SK-N-SH (cell line): Measurements from ENCODE around the gene TRAPPC12. TPM values are rescaled to one million over a fixed set of nuclear protein-coding genes. Genes with fewer than 3 reads are reported as not detected.

Experiments
- CTCF ChIA-PET: fragments of 300-600, 350-600 bp; formaldehyde crosslinking; extraction: SDS; loops from one replicate; lab custom pipeline; 2021; lab: Yijun Ruan, JAX
- POLR2A ChIA-PET: fragments of 350-600 bp; sonication (Branson Sonifier 250); formaldehyde crosslinking; extraction: SDS; loops from one replicate; lab custom pipeline; 2020; ENCODE audit warnings: antibody characterized with exemption, inconsistent platforms; lab: Yijun Ruan, JAX
- DNase-seq: peaks from one replicate; pipeline ENCODE4 v3.0.0; 2012
- H2AFZ ChIP-seq: fragments of 200-600 bp; sonication (generic); 2 replicates; pipeline ENCODE4 v1.8.1; 2016; ENCODE audit warnings: antibody characterized with exemption, mild to moderate bottlenecking, low read depth
- H3F3A ChIP-seq: fragments of 200-600 bp; sonication (generic); replicated peaks from 2 replicates; pipeline ENCODE3; 2016; ENCODE audit warnings: antibody characterized with exemption, mild to moderate bottlenecking; ENCODE audit not compliant: insufficient read depth
- H3K27ac ChIP-seq, 2 experiments: fragments of 200-500 bp in 1 of 2; fragments of 200-600 bp in 1 of 2; sonication (Bioruptor generic) in 1 of 2; sonication (generic), shearing (Covaris generic) in 1 of 2; 2 replicates each; pipeline versions ENCODE4 v1.5.1 to v1.6.1; 2014 to 2016; ENCODE audit warnings: low read depth in 2 of 2, inconsistent platforms in 1 of 2, low read length in 1 of 2, mild to moderate bottlenecking in 1 of 2, mixed read lengths in 1 of 2
- H3K27me3 ChIP-seq: fragments of 200-600 bp; sonication (generic), shearing (Covaris generic); 2 replicates; pipeline ENCODE4 v1.6.1; 2016; ENCODE audit warnings: mixed run types; ENCODE audit not compliant: insufficient read depth
- H3K36me3 ChIP-seq, 2 experiments: fragments of 200-500 bp in 1 of 2; fragments of 200-600 bp in 1 of 2; sonication (Bioruptor generic) in 1 of 2; sonication (generic) in 1 of 2; replicated peaks in 1 of 2; 2 replicates each; pipeline versions ENCODE3 to v1.5.1; 2014 to 2016; ENCODE audit warnings: low read length in 1 of 2, mild to moderate bottlenecking in 1 of 2; ENCODE audit not compliant: insufficient read depth in 2 of 2, control insufficient read depth in 1 of 2
- H3K4me1 ChIP-seq, 2 experiments: fragments of 200-500 bp in 1 of 2; fragments of 200-600 bp in 1 of 2; sonication (Bioruptor generic) in 1 of 2; sonication (generic), shearing (Covaris generic) in 1 of 2; 2 replicates each; pipeline versions ENCODE4 v1.5.1 to v1.6.1; 2014 to 2016; ENCODE audit warnings: low read depth in 1 of 2, low read length in 1 of 2, mixed run types in 1 of 2; ENCODE audit not compliant: insufficient read depth in 2 of 2, control insufficient read depth in 1 of 2
- H3K4me2 ChIP-seq: fragments of 200-600 bp; sonication (generic), shearing (Covaris generic); 2 replicates; pipeline ENCODE4 v1.6.1; 2017; ENCODE audit warnings: mixed run types
- H3K4me3 ChIP-seq, 2 experiments: fragments of 200-500 bp in 1 of 2; fragments of 200-600 bp in 1 of 2; sonication (Bioruptor generic) in 1 of 2; sonication (generic), shearing (Covaris generic) in 1 of 2; 2 replicates each; pipeline versions ENCODE4 v1.5.1 to v1.8.1; 2014 to 2016; ENCODE audit warnings: low read depth in 2 of 2, inconsistent platforms in 1 of 2, low read length in 1 of 2, mild to moderate bottlenecking in 1 of 2, mixed read lengths in 1 of 2, moderate library complexity in 1 of 2
- H3K79me2 ChIP-seq: fragments of 200-600 bp; sonication (generic); 2 replicates; pipeline ENCODE4 v1.8.1; 2017; ENCODE audit warnings: mild to moderate bottlenecking; ENCODE audit not compliant: insufficient read depth
- H3K9ac ChIP-seq: fragments of 200-600 bp; sonication (generic); 2 replicates; pipeline ENCODE4 v1.6.1; 2017; ENCODE audit warnings: mixed run types
- H3K9me2 ChIP-seq: fragments of 200-600 bp; sonication (generic); 2 replicates; pipeline ENCODE4 v1.6.1; 2017; ENCODE audit warnings: mixed run types
- H3K9me3 ChIP-seq: fragments of 200-600 bp; sonication (generic); 2 replicates; pipeline ENCODE4 v1.6.1; 2017; ENCODE audit warnings: mixed run types, mild to moderate bottlenecking, moderate library complexity
- H4K20me1 ChIP-seq: fragments of 200-600 bp; sonication (generic); 2 replicates; pipeline ENCODE4 v1.6.1; 2017; ENCODE audit warnings: mild to moderate bottlenecking, mixed run types; ENCODE audit not compliant: insufficient read depth
- EP300 ChIP-seq, 2 experiments: IDR thresholded peaks; 2 replicates each; pipeline versions ENCODE4 v1.4.0 to v1.6.1; 2012; ENCODE audit warnings: borderline replicate concordance in 1 of 2, low read depth in 1 of 2, low read length in 1 of 2
- EZH2phosphoT487 ChIP-seq: fragments of 200-600 bp; sonication (generic); IDR thresholded peaks from 2 replicates; pipeline ENCODE4 v1.6.1; 2017; ENCODE audit warnings: low read depth, mixed run types, mild to moderate bottlenecking, antibody characterized with exemption, moderate library complexity, borderline replicate concordance
- FOXM1 ChIP-seq: IDR thresholded peaks from 2 replicates; pipeline ENCODE4 v1.4.0; 2012; ENCODE audit warnings: low read depth, mild to moderate bottlenecking
- MEF2A ChIP-seq: IDR thresholded peaks from 2 replicates; pipeline ENCODE4 v1.4.0; 2012; ENCODE audit warnings: low read depth, borderline replicate concordance
- NRF1 ChIP-seq: IDR thresholded peaks from 2 replicates; pipeline ENCODE4 v1.6.1; 2012; ENCODE audit warnings: low read depth, mild to moderate bottlenecking, low read length
- SIN3A ChIP-seq: IDR thresholded peaks from 2 replicates; pipeline ENCODE4 v1.6.1; 2012; ENCODE audit warnings: low read depth, mild to moderate bottlenecking, low read length, moderate library complexity, borderline replicate concordance
- TAF1 ChIP-seq: IDR thresholded peaks from 2 replicates; pipeline ENCODE4 v1.6.1; 2012; ENCODE audit warnings: low read depth, mild to moderate bottlenecking, low read length, moderate library complexity, borderline replicate concordance
- YY1 ChIP-seq: IDR thresholded peaks from 2 replicates; pipeline ENCODE4 v1.4.0; 2012; ENCODE audit warnings: low read depth, mild to moderate bottlenecking
- WGBS: methylation state at CpG from one replicate; pipeline ENCODE4 v1.1.6; 2017; ENCODE audit warnings: low lambda C conversion rate; 5-methylcytosine and 5-hydroxymethylcytosine counted together
- polyA plus RNA-seq, 3 experiments: library from polyadenylated mRNA; depleted of rRNA; stranded (reverse); fragments of >200 nt; gene quantifications; 2 replicates each; pipeline ENCODE4 v1.2.3, GENCODE V29; 2012
- TF ChIP-seq, protein P1 (sequence below): IDR thresholded peaks from 2 replicates; pipeline ENCODE4 v1.6.1; 2012; ENCODE audit warnings: mild to moderate bottlenecking, low read depth, low read length, moderate library complexity
- TF ChIP-seq, protein P2 (sequence below): IDR thresholded peaks from 2 replicates; pipeline ENCODE4; 2012
- TF ChIP-seq, protein P3 (sequence below): IDR thresholded peaks from 2 replicates; pipeline ENCODE4 v1.4.0; 2012; ENCODE audit warnings: low read depth
- TF ChIP-seq, protein P4 (sequence below): IDR thresholded peaks from 2 replicates; pipeline ENCODE4 v1.4.0; 2012; ENCODE audit warnings: low read depth, borderline replicate concordance

Gene TRAPPC12
- polyA plus RNA-seq, 1 of the 3 experiments (the other 2 are of a cell fraction) = 83.3 TPM

DNA sequence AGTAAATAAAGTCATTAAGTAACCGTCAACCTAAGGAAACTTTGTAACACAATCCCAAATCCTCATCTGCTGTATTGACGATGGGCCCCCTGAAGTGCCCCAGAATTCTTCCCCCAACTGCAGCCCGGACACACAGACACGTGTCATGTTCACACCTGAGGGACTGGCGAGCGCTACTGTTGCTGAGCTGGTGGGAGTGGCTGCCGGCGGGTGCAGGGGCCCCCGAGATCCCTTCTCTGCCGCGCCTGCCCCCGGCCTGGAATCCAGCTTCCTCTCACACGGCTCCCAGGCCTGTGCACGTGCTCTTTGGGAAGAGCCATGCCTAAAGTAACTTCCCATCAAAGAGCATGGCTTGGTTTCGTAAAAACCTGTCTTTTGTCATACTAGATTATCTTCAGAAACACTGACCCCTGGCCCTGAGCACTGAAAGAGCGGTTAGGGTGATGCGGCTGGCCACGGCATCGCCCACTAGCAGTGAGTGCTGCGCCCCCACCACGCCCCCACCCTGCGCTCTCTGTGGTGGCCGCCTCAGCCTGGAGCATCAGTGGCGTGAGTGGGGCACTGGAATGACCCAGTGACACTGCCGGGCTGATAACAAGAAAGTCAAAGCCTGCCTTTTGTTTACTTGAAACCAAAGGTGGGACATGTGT lies 83.8 kb downstream of the TRAPPC12 start:
- H4K20me1 ChIP-seq = no peaks in the 10 kb centered on the region
- TF ChIP-seq NRF1 (no peak), YY1 (no peak), SIN3A (no peak), FOXM1 (no peak), EZH2phosphoT487 (no peak), TAF1 (no peak), EP300 (IDR thresholded peaks at IDR 0.05; ENCODE audit: borderline replicate concordance in 1 of 2, low read depth in 1 of 2, low read length in 1 of 2) (no peak), MEF2A (no peak)
- TF ChIP-seq, protein P1, sequence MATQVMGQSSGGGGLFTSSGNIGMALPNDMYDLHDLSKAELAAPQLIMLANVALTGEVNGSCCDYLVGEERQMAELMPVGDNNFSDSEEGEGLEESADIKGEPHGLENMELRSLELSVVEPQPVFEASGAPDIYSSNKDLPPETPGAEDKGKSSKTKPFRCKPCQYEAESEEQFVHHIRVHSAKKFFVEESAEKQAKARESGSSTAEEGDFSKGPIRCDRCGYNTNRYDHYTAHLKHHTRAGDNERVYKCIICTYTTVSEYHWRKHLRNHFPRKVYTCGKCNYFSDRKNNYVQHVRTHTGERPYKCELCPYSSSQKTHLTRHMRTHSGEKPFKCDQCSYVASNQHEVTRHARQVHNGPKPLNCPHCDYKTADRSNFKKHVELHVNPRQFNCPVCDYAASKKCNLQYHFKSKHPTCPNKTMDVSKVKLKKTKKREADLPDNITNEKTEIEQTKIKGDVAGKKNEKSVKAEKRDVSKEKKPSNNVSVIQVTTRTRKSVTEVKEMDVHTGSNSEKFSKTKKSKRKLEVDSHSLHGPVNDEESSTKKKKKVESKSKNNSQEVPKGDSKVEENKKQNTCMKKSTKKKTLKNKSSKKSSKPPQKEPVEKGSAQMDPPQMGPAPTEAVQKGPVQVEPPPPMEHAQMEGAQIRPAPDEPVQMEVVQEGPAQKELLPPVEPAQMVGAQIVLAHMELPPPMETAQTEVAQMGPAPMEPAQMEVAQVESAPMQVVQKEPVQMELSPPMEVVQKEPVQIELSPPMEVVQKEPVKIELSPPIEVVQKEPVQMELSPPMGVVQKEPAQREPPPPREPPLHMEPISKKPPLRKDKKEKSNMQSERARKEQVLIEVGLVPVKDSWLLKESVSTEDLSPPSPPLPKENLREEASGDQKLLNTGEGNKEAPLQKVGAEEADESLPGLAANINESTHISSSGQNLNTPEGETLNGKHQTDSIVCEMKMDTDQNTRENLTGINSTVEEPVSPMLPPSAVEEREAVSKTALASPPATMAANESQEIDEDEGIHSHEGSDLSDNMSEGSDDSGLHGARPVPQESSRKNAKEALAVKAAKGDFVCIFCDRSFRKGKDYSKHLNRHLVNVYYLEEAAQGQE = no peak
- TF ChIP-seq, protein P2, sequence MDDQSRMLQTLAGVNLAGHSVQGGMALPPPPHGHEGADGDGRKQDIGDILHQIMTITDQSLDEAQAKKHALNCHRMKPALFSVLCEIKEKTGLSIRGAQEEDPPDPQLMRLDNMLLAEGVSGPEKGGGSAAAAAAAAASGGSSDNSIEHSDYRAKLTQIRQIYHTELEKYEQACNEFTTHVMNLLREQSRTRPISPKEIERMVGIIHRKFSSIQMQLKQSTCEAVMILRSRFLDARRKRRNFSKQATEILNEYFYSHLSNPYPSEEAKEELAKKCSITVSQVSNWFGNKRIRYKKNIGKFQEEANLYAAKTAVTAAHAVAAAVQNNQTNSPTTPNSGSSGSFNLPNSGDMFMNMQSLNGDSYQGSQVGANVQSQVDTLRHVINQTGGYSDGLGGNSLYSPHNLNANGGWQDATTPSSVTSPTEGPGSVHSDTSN = no peak
- TF ChIP-seq, protein P3, sequence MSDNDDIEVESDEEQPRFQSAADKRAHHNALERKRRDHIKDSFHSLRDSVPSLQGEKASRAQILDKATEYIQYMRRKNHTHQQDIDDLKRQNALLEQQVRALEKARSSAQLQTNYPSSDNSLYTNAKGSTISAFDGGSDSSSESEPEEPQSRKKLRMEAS = no peak
- TF ChIP-seq, protein P4, sequence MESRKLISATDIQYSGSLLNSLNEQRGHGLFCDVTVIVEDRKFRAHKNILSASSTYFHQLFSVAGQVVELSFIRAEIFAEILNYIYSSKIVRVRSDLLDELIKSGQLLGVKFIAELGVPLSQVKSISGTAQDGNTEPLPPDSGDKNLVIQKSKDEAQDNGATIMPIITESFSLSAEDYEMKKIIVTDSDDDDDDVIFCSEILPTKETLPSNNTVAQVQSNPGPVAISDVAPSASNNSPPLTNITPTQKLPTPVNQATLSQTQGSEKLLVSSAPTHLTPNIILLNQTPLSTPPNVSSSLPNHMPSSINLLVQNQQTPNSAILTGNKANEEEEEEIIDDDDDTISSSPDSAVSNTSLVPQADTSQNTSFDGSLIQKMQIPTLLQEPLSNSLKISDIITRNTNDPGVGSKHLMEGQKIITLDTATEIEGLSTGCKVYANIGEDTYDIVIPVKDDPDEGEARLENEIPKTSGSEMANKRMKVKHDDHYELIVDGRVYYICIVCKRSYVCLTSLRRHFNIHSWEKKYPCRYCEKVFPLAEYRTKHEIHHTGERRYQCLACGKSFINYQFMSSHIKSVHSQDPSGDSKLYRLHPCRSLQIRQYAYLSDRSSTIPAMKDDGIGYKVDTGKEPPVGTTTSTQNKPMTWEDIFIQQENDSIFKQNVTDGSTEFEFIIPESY = no peak
- CTCF ChIA-PET = interaction anchor here (0.6 to 9.4 kb wide), 16 partner anchors 10 to 188 kb away, joined by 3 to 132 read pairs (median 8); partner anchors contain the start of gene ADI1
- POLR2A ChIA-PET = interaction anchor here (0.6 kb wide), 1 partner anchor 163 kb away, joined by 3 read pairs; no protein-coding TSS in a partner anchor
- peaks cover 16% of the 10 kb centered on the region in 2 experiments; a peak in 3 of 4 replicates for H3K4me1 ChIP-seq
- H2AFZ ChIP-seq = no peak overlapping the region
- H3K36me3 ChIP-seq = peaks cover 10 to 47% of the 10 kb centered on the region in 2 experiments
- H3K4me3 ChIP-seq = no peak overlapping the region
- no peak overlapping the region for H3K4me2 ChIP-seq
- H3K9me2 ChIP-seq = no peaks in the 10 kb centered on the region
- no peaks in the 10 kb centered on the region for H3K27me3 ChIP-seq
- H3F3A ChIP-seq = peaks cover 7% of the 10 kb centered on the region
- 95% methylated on average over 25 of the region's 25 CpGs for WGBS
- H3K27ac ChIP-seq = no peak overlapping the region
- no peaks in the 10 kb centered on the region for H3K79me2 ChIP-seq
- H3K9ac ChIP-seq = no peak overlapping the region
- no peaks in the 10 kb centered on the region for H3K9me3 ChIP-seq
- no peak for DNase-seq
